ENCODE measurements around the gene KPNA6.
A peak's percentile ranks its signal among the peaks of the same experiment; 100 is the strongest.

Gene KPNA6

DNA sequence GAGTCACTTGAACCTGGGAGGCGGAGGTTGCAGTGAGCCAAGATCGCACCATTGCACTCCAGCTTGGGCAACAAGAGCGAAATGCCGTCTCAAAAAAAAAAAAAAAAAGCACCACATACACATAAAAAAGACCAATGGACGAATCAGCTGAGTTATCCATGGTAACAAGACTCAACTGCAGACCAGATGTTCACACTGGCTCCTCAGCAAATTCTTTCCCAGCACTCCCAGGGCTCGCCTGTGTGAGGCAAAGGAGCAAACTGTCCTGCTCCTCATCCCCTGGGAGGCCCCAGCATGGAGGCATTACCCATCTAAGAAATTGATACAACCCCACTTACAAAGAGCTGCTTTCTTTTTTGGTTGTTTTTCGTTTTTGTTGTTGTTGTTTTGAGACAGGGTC lies 111.2 kb downstream of the KPNA6 start:
- TF ChIP-seq, protein P1, sequence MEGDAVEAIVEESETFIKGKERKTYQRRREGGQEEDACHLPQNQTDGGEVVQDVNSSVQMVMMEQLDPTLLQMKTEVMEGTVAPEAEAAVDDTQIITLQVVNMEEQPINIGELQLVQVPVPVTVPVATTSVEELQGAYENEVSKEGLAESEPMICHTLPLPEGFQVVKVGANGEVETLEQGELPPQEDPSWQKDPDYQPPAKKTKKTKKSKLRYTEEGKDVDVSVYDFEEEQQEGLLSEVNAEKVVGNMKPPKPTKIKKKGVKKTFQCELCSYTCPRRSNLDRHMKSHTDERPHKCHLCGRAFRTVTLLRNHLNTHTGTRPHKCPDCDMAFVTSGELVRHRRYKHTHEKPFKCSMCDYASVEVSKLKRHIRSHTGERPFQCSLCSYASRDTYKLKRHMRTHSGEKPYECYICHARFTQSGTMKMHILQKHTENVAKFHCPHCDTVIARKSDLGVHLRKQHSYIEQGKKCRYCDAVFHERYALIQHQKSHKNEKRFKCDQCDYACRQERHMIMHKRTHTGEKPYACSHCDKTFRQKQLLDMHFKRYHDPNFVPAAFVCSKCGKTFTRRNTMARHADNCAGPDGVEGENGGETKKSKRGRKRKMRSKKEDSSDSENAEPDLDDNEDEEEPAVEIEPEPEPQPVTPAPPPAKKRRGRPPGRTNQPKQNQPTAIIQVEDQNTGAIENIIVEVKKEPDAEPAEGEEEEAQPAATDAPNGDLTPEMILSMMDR (IDR thresholded peaks at IDR 0.05; ENCODE audit: control extremely low read depth, extremely low read depth, low read depth, missing control alignments), result no peak
- ChIA-PET POLR2A (interaction anchor here (0.5 to 1.1 kb wide), 2 partner anchors 9 to 117 kb away, joined by 3 to 9 read pairs; partner anchors contain the start of gene MARCKSL1), CTCF (interaction anchor here (1.1 to 1.2 kb wide), 3 partner anchors 23 to 30 kb away, joined by 3 to 6 read pairs (median 4); partner anchors contain the start of gene FAM167B)
- no peak for DNase-seq (ENCODE audit: extremely low spot score)

DNA sequence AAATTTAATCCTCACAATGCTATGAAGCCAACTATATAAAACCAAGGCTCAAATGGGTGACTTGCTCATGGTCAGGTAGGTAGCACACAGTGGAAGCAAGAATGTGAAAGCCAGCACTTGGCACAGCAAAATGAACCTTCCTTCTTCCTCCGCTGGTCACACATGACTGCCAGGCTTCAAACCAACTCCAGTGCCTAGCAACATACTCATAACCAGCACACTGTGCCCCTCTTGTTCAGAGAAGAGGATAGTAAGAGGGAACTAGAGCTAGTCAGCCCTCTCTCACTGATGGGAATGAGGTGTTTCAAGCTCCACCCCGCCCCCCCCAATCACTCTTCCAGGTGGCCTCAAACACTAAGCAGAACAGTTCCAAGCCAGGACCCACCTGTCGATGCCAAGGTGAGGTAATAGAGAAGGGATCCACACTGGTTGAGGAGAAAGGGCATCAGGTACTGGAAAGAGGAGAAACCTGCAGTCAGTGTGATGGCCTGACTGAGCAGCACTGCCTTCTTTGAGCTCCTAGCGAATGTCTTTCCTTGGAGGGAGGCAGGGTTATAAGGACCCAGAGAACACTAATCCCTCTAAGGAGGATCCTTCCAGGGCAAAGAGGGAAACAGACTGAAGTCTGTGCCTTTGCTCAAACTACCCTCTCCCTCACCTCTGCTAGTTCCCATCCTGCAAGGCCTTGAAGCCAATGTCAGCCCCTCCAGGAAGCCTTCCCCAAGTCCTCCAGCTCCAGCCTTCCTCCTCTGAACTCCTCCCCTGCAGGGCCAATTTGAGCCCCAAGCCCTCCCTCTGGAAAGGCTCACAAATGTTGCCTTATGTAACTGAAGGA lies 113.1 kb downstream of the KPNA6 start:
- TF ChIP-seq, protein P1 (IDR thresholded peaks at IDR 0.05; ENCODE audit: control extremely low read depth, extremely low read depth, low read depth, missing control alignments), result no peak
- ChIA-PET POLR2A (interaction anchor here (1.0 kb wide), 1 partner anchor 115 kb away, joined by 6 read pairs; the partner anchor contains the start of gene MARCKSL1), CTCF (interaction anchor here (0.9 to 1.0 kb wide), 4 partner anchors 11 to 37 kb away, joined by 3 to 7 read pairs (median 4); partner anchors contain the start of gene IQCC)
- DNase-seq (ENCODE audit: extremely low spot score), result no peak

DNA sequence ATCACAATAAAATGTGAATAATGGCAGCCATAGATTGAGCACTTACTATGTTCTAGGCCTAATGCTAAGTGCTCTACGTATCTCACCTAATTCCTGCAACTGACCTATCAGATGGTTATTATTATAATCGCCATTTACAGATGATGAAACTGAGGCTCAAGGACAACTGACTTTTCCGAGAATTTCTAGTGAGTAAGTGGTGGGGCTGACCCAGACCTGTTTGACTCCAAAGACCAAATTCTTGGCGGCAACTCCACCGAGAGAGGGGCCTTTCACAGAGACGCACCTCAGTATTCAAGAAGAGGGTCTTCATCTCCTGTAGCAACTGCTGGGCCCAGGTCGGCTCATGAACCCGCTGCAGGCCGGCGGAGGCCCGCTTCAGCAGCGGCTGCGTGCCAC lies 113.7 kb downstream of the KPNA6 start:
- no peak for DNase-seq (ENCODE audit: extremely low spot score)
- ChIA-PET POLR2A (no interaction called here), CTCF (interaction anchor here (1.0 kb wide), 1 partner anchor 11 kb away, joined by 3 read pairs; no protein-coding TSS in a partner anchor)
- TF ChIP-seq, protein P1 (IDR thresholded peaks at IDR 0.05; ENCODE audit: control extremely low read depth, extremely low read depth, low read depth, missing control alignments), result no peak

- DNase-seq (ENCODE audit: extremely low spot score), result peak; percentile 96
- CTCF ChIA-PET, result interaction anchor here (1.0 to 1.5 kb wide), 2 partner anchors 12 to 26 kb away, joined by 3 to 6 read pairs; no protein-coding TSS in a partner anchor
- POLR2A ChIA-PET, result no interaction called here
- TF ChIP-seq, protein P1 (IDR thresholded peaks at IDR 0.05; ENCODE audit: control extremely low read depth, extremely low read depth, low read depth, missing control alignments), result no peak
Observed at GRCh38 chr1:32221980-32222755, 114.3 kb downstream of the KPNA6 start, which contains the start of the genes EIF3I and TMEM234. EIF3I (plus strand) TSS chr1:32222407; CDS start chr1:32222442, 35 bp downstream. TMEM234 (minus strand) TSS chr1:32222353; CDS start chr1:32222322, 31 bp downstream.

DNA sequence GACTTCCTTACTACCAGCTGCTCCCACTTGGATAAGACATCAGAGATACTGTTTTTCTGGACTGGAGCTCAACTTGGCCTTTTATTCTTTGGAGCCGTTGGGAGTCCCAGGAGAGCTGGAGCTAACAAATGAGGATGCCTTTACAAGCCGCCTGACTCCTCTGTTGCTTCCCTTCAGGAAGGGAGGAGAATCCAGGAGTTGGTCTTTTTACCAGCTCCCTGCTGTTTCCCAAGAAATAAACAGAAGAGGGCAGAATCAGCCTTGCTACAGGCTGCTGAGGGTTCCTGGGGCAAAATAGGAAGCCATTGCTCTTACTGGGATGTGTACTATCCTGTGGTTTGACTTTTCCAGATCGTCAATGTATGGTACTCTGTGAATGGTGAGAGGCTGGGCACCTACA lies 115.8 kb downstream of the KPNA6 start:
- ChIA-PET CTCF (interaction anchor here (1.0 to 1.5 kb wide), 5 partner anchors 12 to 93 kb away, joined by 3 to 6 read pairs (median 3); no protein-coding TSS in a partner anchor), POLR2A (interaction anchor here (0.9 to 1.1 kb wide), 2 partner anchors 19 to 96 kb away, joined by 3 read pairs; no protein-coding TSS in a partner anchor)
- no peak for DNase-seq (ENCODE audit: extremely low spot score)
- TF ChIP-seq, protein P1 (IDR thresholded peaks at IDR 0.05; ENCODE audit: control extremely low read depth, extremely low read depth, low read depth, missing control alignments), result no peak

- ChIA-PET POLR2A (interaction anchor here (0.6 kb wide), 1 partner anchor 52 kb away, joined by 3 read pairs; no protein-coding TSS in a partner anchor), CTCF (interaction anchor here (0.8 to 1.4 kb wide), 4 partner anchors 9 to 26 kb away, joined by 3 to 4 read pairs (median 3); no protein-coding TSS in a partner anchor)
- TF ChIP-seq, protein P1 (IDR thresholded peaks at IDR 0.05; ENCODE audit: control extremely low read depth, extremely low read depth, low read depth, missing control alignments), result no peak
- DNase-seq (ENCODE audit: extremely low spot score), result no peak
Observed at GRCh38 chr1:32224285-32224684, 116.4 kb downstream of the KPNA6 start.
